Vagina (tissue), 2 donors: Measurements from ENCODE around the gene LSM12. TPM values are rescaled to one million over a fixed set of nuclear protein-coding genes. Genes with fewer than 3 reads are reported as not detected.
"Not testable (repeated sequence)": the region's sequence is repeated elsewhere in the genome, so short reads cannot be mapped to it uniquely, and the experiment has no call there.

Experiments used
- DNase-seq, 2 donors: peaks; one replicate each; pipeline ENCODE4 v3.0.0-alpha.2; 2017; ENCODE audit errors: extremely low spot score in 2 of 2
- H3K27ac ChIP-seq: fragments of 200-600 bp; sonication (generic); one replicate; pipeline ENCODE4 v1.5.1; 2019
- H3K27me3 ChIP-seq: fragments of 200-600 bp; sonication (generic); one replicate; pipeline ENCODE4 v1.5.1; 2019
- H3K36me3 ChIP-seq, 2 donors: fragments of 200-600 bp; sonication (generic); one replicate each; pipeline ENCODE4 v1.5.1; 2017 to 2019
- H3K4me1 ChIP-seq: fragments of 200-600 bp; sonication (generic); one replicate; pipeline ENCODE4 v1.5.1; 2019
- H3K4me3 ChIP-seq, 2 donors: fragments of 200-600 bp; sonication (generic); 1 replicate in 1 of 2; 2 replicates in 1 of 2; pipeline ENCODE4 v1.5.1; 2016 to 2019
- H3K9me3 ChIP-seq: fragments of 200-600 bp; sonication (generic); one replicate; pipeline ENCODE4 v1.5.1; 2019
- POLR2A ChIP-seq, 2 donors: fragments of 450-650 bp; IDR thresholded peaks; one replicate each; pipeline ENCODE4 v1.6.1; 2017; ENCODE audit warnings: antibody characterized with exemption in 2 of 2, mild to moderate bottlenecking in 2 of 2, moderate library complexity in 2 of 2
- POLR2AphosphoS5 ChIP-seq, 2 donors: sonication (generic); formaldehyde crosslinking; IDR thresholded peaks; one replicate each; pipeline ENCODE4 v1.9.0; 2017; ENCODE audit warnings: antibody characterized with exemption in 2 of 2, mild to moderate bottlenecking in 2 of 2, low read depth in 1 of 2; ENCODE audit not compliant: insufficient read depth in 1 of 2
- intact Hi-C: fragments of 100-400 bp; cut with DNase I; formaldehyde crosslinking; loops from one replicate; pipeline ENCODE4 v1.15.1; 2023
- total RNA-seq: library from RNA; depleted of rRNA; stranded (reverse); fragments of >200 nt; gene quantifications from one replicate; pipeline ENCODE4 v1.2.3, GENCODE V29; 2016
- TF ChIP-seq, protein P1 (sequence below), 3 experiments: fragments of 450-650 bp in 2 of 3; fragments of 200-600 bp in 1 of 3; sonication (generic) in 1 of 3; IDR thresholded peaks; one replicate each; pipeline ENCODE4 v1.5.1; 2017 to 2019; ENCODE audit warnings: antibody characterized with exemption in 3 of 3, mild to moderate bottlenecking in 2 of 3, moderate library complexity in 2 of 3

Gene LSM12
- total RNA-seq, 1 donor from 2014 or later: 27.3 TPM

DNA sequence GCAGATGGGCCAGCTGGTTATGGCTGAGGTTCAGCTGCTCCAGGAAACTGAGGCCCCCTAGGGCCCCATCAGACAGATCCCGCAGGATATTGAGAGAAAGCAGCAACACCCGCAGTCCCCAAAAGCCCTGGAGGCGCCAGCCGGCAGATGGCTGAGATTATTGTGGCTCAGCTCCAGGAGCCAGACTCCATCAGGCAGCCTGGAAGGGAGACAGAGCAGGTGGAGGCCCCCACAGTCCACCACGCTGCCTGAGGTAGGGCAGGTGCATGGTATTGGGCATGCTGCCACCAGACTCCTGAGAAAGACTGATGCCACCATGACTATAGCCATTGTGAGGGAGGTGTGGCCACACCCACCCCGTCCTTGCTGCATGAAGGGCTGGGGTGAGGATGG is 42.2 kb downstream of the LSM12 start:
- no peak overlapping the region for H3K4me3 ChIP-seq
- H3K27ac ChIP-seq: no peak overlapping the region
- TF ChIP-seq, protein P1, sequence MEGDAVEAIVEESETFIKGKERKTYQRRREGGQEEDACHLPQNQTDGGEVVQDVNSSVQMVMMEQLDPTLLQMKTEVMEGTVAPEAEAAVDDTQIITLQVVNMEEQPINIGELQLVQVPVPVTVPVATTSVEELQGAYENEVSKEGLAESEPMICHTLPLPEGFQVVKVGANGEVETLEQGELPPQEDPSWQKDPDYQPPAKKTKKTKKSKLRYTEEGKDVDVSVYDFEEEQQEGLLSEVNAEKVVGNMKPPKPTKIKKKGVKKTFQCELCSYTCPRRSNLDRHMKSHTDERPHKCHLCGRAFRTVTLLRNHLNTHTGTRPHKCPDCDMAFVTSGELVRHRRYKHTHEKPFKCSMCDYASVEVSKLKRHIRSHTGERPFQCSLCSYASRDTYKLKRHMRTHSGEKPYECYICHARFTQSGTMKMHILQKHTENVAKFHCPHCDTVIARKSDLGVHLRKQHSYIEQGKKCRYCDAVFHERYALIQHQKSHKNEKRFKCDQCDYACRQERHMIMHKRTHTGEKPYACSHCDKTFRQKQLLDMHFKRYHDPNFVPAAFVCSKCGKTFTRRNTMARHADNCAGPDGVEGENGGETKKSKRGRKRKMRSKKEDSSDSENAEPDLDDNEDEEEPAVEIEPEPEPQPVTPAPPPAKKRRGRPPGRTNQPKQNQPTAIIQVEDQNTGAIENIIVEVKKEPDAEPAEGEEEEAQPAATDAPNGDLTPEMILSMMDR (IDR thresholded peaks at IDR 0.05): no peak
- TF ChIP-seq POLR2AphosphoS5 (IDR thresholded peaks at IDR 0.05; ENCODE audit: insufficient read depth in 1 of 2, low read depth in 1 of 2) (no peak), POLR2A (IDR thresholded peaks at IDR 0.05) (no peak)
- no peaks in the 10 kb centered on the region for H3K27me3 ChIP-seq
- DNase-seq: no peak
- H3K36me3 ChIP-seq: peaks cover 0 to 7% of the 10 kb centered on the region in 2 donors
- no peaks in the 10 kb centered on the region for H3K9me3 ChIP-seq
- H3K4me1 ChIP-seq: no peaks in the 10 kb centered on the region
- intact Hi-C loops: no loop called here

DNA sequence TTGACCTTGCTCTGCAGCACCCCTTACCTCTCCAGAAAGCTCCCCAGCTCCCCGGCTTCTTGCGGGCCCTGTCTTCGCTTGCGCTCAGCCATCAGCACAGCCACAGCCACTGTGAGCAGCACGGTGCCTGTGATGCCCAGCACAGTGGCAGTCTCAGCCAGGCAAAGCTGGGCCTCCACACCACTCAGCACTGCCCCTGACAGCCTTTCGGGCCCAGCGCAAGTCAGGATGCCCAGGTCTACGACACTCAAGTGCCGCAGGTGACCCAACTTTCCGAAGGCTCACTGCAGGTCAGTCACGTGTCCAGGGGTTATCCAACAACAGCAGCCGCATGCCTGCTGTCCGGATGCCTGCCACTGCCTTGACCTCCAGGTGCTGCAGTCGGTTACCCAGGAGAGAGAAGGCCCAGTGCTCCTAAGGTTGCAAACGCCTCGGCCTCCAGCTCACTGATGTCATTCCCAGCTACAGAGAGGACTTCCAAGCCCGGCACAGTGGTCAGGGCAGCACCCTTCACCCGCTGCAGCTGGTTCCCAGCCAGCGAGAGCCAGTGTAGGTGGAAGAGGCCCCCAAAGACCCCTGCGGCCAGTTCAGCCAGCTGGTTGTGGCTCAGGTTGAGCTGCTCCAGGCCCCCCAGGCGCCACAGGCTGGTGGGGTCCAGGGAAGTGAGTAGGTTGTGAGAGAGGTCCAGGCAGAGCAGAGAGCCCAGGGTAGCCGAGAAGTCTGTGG is 42.8 kb downstream of the LSM12 start:
- Histone ChIP-seq H3K27ac (no peak overlapping the region), H3K9me3 (no peaks in the 10 kb centered on the region), H3K27me3 (no peaks in the 10 kb centered on the region), H3K36me3 (peaks cover 0 to 7% of the 10 kb centered on the region in 2 donors), H3K4me1 (no peaks in the 10 kb centered on the region), H3K4me3 (no peak overlapping the region)
- intact Hi-C loops: no loop called here
- no peak for DNase-seq
- TF ChIP-seq POLR2AphosphoS5 (IDR thresholded peaks at IDR 0.05; ENCODE audit: insufficient read depth in 1 of 2, low read depth in 1 of 2): no peak
- TF ChIP-seq, protein P1 (IDR thresholded peaks at IDR 0.05): no peak
- TF ChIP-seq POLR2A (IDR thresholded peaks at IDR 0.05): no peak

DNA sequence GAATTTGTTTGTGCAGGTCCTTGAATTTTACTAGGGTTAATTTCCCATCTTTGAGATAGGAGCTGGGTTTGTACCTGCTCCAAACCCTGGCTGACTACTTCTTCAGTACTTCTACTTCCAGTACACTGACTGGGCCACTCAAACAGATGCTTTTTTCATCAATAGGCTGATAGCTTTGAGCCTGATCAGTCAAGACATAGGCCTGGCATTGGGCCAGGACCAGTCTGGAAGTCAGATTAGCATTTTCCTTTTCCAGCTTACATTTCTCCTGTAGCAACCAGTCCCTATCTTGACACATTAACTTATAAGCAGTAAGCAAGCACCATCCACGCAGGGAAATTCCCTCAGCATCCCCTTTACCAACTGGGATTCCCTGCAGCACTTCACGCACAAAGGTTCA is 44.2 kb downstream of the LSM12 start:
- no peaks in the 10 kb centered on the region for H3K9me3 ChIP-seq
- H3K4me3 ChIP-seq: no peak overlapping the region

DNA sequence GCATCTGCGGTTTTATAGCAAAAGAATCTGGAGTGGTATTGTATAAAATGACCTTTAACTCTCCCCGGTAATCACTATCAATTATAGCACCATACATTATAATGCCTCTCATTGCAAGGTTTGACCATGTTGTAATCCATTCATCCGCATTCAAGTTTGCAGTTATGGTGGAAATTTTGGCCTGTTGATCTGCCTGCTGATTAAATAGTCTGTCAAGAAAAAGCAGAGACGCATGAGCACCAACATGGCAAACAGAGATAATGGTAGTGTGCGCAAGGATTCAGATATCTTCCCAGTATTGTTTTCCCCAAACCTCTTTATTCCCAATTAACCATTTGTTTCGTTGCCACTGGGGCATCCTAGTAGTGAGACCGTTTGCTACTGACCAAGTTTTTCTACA is 45.2 kb downstream of the LSM12 start:
- DNase-seq, H3K27ac ChIP-seq, H3K4me3 ChIP-seq, H3K9me3 ChIP-seq, H3K4me1 ChIP-seq, intact Hi-C loops, H3K27me3 ChIP-seq, H3K36me3 ChIP-seq: not testable (repeated sequence)

More for the DNA sequence above, 44.2 kb downstream of the LSM12 start:
- Histone ChIP-seq H3K27ac (no peak overlapping the region), H3K36me3 (peaks cover 0 to 7% of the 10 kb centered on the region in 2 donors), H3K27me3 (no peaks in the 10 kb centered on the region), H3K4me1 (no peaks in the 10 kb centered on the region)
- intact Hi-C loops: no loop called here
- no peak for TF ChIP-seq POLR2A (IDR thresholded peaks at IDR 0.05)
- TF ChIP-seq POLR2AphosphoS5 (IDR thresholded peaks at IDR 0.05; ENCODE audit: insufficient read depth in 1 of 2, low read depth in 1 of 2): no peak
- TF ChIP-seq, protein P1 (IDR thresholded peaks at IDR 0.05): no peak
- DNase-seq: no peak

DNA sequence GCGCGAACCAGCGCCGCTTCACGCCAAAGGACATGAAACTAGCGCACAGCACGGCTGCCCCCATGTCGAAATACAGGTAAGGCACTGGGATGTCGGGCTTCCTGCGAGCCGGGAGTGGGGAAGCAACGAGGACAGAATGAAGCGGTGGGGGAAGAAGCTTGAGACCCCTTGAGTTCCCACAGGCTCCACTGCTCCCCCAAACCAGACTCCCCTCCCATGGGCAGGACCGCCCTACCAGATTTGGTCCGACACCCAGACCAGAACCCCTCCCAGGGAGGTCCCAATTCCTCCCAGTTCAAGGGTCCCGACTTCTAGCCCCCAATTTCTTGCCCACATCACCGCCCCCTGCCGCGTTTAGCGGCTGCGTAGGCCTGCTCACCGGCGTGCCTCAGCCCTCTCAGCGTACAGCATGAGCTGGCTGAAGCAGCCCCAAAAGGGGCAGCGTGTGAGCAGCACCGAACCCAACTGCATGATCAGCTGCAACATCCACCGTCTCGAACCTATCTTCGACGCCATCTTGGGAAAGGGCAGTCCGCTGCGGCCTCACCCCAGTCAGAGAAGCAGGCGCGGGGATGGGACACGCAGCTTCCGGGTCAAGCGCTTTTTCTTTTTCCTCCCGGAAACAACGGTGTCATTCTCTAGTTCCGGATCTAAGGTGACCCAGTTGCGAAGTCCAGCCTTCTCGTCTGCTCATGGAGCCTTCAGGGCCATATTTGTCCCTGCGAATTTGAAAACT is 51.9 kb downstream of the LSM12 start, which contains the start of gene TMEM101:
Gene TMEM101 (minus strand): TSS at position 527 of the 736 bp plus-strand sequence. CDS start 11 bp downstream, at position 516.
- TF ChIP-seq POLR2A (IDR thresholded peaks at IDR 0.05): no peak
- TF ChIP-seq, protein P1 (IDR thresholded peaks at IDR 0.05): peak in 2 of 3 experiments; percentile 17 to 28
- peak; percentile 85 to 99 for TF ChIP-seq POLR2AphosphoS5 (IDR thresholded peaks at IDR 0.05; ENCODE audit: insufficient read depth in 1 of 2, low read depth in 1 of 2)
- H3K9me3 ChIP-seq: no peaks in the 10 kb centered on the region
- H3K27me3 ChIP-seq: no peaks in the 10 kb centered on the region
- intact Hi-C loops: no loop called here
- peaks cover 29% of the 10 kb centered on the region for H3K4me1 ChIP-seq
- peak within 1 kb of the TSS; percentile 60 to 83 for H3K4me3 ChIP-seq
- DNase-seq: no peak
- peak within 1 kb of the TSS; percentile 85 for H3K27ac ChIP-seq
- H3K36me3 ChIP-seq: no peaks in the 10 kb centered on the region
